Measurements from ENCODE around the gene ZRANB2. TPM values are rescaled to one million over a fixed set of nuclear protein-coding genes. Genes with fewer than 3 reads are reported as not detected.

ZRANB2 gene
- total RNA-seq, 1 experiment from 2014 or later = 112 TPM

- CTCF ChIA-PET = no interaction called here
- Histone ChIP-seq H3K4me1 (ENCODE audit: insufficient read depth, low read length, poor library complexity, severe bottlenecking) (no peaks in the 10 kb centered on the region), H3K36me3 (ENCODE audit: insufficient read depth, low read length, poor library complexity, severe bottlenecking) (no peaks in the 10 kb centered on the region), H3K4me3 (ENCODE audit: low read depth, low read length, poor library complexity, severe bottlenecking) (no peak overlapping the region), H3K9me3 (ENCODE audit: low read depth, low read length, poor library complexity, severe bottlenecking) (no peaks in the 10 kb centered on the region), H3K27ac (ENCODE audit: low read depth, low read length, poor library complexity, severe bottlenecking) (no peak overlapping the region), H3K27me3 (replicated peaks; ENCODE audit: insufficient read depth, low read depth, low read length, poor library complexity) (no peaks in the 10 kb centered on the region)
- DNase-seq (ENCODE audit: low spot score) = no peak
- BruUV-seq (replicated peaks) = no TSS peak
- intact Hi-C loops (cut with micrococcal nuclease; ENCODE audit: unreplicated experiment) = no loop called here
- TF ChIP-seq CTCF (conservative IDR thresholded peaks at IDR 0.05; ENCODE audit: low read depth, low read length) = no peak
- no peak for TF ChIP-seq EZH2 (IDR thresholded peaks at IDR 0.05; ENCODE audit: borderline replicate concordance, low read depth, low read length, poor library complexity, severe bottlenecking)
- POLR2A ChIA-PET (ENCODE audit: low non-redundant PET) = no interaction called here
Observed at GRCh38 chr1:71116729-71117128, 35.9 kb upstream of the ZRANB2 start.

- no peaks in the 10 kb centered on the region for H3K4me1 ChIP-seq (ENCODE audit: insufficient read depth, low read length, poor library complexity, severe bottlenecking)
- H3K9me3 ChIP-seq (ENCODE audit: low read depth, low read length, poor library complexity, severe bottlenecking) = no peaks in the 10 kb centered on the region
- ChIA-PET POLR2A (ENCODE audit: low non-redundant PET) (no interaction called here), CTCF (no interaction called here)
- no TSS peak for BruUV-seq (replicated peaks)
- no peak overlapping the region for H3K27ac ChIP-seq (ENCODE audit: low read depth, low read length, poor library complexity, severe bottlenecking)
- H3K27me3 ChIP-seq (replicated peaks; ENCODE audit: insufficient read depth, low read depth, low read length, poor library complexity) = no peaks in the 10 kb centered on the region
- H3K36me3 ChIP-seq (ENCODE audit: insufficient read depth, low read length, poor library complexity, severe bottlenecking) = no peaks in the 10 kb centered on the region
- TF ChIP-seq CTCF (conservative IDR thresholded peaks at IDR 0.05; ENCODE audit: low read depth, low read length) (no peak), EZH2 (IDR thresholded peaks at IDR 0.05; ENCODE audit: borderline replicate concordance, low read depth, low read length, poor library complexity, severe bottlenecking) (no peak)
- intact Hi-C loops (cut with micrococcal nuclease; ENCODE audit: unreplicated experiment) = no loop called here
- no peak for DNase-seq (ENCODE audit: low spot score)
- no peak overlapping the region for H3K4me3 ChIP-seq (ENCODE audit: low read depth, low read length, poor library complexity, severe bottlenecking)
Observed at GRCh38 chr1:71106658-71107322, 26.0 kb upstream of the ZRANB2 start.

- no peak for DNase-seq (ENCODE audit: low spot score)
- ChIA-PET CTCF (no interaction called here), POLR2A (ENCODE audit: low non-redundant PET) (no interaction called here)
- Histone ChIP-seq H3K9me3 (ENCODE audit: low read depth, low read length, poor library complexity, severe bottlenecking) (no peaks in the 10 kb centered on the region), H3K27me3 (replicated peaks; ENCODE audit: insufficient read depth, low read depth, low read length, poor library complexity) (no peaks in the 10 kb centered on the region), H3K27ac (ENCODE audit: low read depth, low read length, poor library complexity, severe bottlenecking) (no peak overlapping the region), H3K4me3 (ENCODE audit: low read depth, low read length, poor library complexity, severe bottlenecking) (no peak overlapping the region), H3K4me1 (ENCODE audit: insufficient read depth, low read length, poor library complexity, severe bottlenecking) (no peaks in the 10 kb centered on the region), H3K36me3 (ENCODE audit: insufficient read depth, low read length, poor library complexity, severe bottlenecking) (no peaks in the 10 kb centered on the region)
- no TSS peak for BruUV-seq (replicated peaks)
- intact Hi-C loops (cut with micrococcal nuclease; ENCODE audit: unreplicated experiment) = no loop called here
- TF ChIP-seq CTCF (conservative IDR thresholded peaks at IDR 0.05; ENCODE audit: low read depth, low read length) = no peak
- TF ChIP-seq EZH2 (IDR thresholded peaks at IDR 0.05; ENCODE audit: borderline replicate concordance, low read depth, low read length, poor library complexity, severe bottlenecking) = no peak
Observed at GRCh38 chr1:71104417-71104816, 23.6 kb upstream of the ZRANB2 start.
